ENCODE data around the gene ELP1.

DNA sequence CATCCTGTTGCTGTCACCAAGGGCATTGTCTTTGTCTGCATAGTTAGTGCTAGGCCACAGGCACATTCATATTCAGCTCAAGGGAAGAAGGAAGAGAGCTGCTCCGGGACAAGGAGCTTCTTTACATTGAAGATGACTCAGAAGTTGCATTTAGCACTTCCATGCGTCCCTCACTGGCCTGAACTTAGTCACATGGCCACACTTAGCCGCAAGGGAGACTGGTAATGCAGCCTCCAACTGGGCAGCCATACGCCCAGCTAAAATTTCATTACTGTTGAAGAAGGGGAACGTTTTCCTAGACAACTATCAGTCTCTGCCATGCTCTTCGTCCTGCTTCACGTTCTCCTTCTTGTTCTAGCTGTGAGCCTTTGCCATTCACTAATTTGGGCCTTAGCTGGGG, 98.1 kb downstream of the ELP1 start:
- TF ChIP-seq POLR2A (IDR thresholded peaks at IDR 0.05; ENCODE audit: low read length) (no peak), GATA1 (IDR thresholded peaks at IDR 0.05; ENCODE audit: low read depth, low read length) (no peak)
